Placental epithelial cell (primary cell): ENCODE measurements around the gene F8. TPM values are rescaled to one million over a fixed set of nuclear protein-coding genes. Genes with fewer than 3 reads are reported as not detected.

Experiments used
- small RNA-seq: library from RNA; depleted of rRNA; stranded (forward); fragments of <200 nt; gene quantifications from one replicate; pipeline ENCODE3, GENCODE V24; 2012
- total RNA-seq: library from RNA; depleted of rRNA; stranded (reverse); fragments of >200 nt; gene quantifications from 2 replicates; pipeline ENCODE4 v1.2.3, GENCODE V29; 2012

The F8 gene
- total RNA-seq, result 1.6 and 2.6 TPM in 2 replicates

DNA sequence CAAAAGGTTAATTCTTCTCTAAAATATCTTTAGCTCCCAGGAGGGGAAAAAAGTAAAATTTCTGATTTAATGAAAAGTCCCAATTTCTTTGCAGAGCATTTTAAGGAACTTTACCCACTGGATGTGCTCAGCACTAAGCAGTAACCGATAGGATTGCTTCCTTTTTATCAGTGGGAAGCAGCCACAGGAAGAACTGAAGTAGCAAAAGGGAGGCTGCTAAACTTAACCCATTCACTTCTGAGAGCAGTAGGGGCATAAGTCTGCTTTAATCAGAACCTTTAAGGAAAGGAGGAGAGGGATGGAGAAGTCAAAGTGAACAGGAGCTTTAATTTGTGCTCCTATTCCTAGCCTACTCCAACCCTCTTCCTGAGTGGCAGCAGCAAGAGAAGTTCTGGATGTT is at the start of gene F8:
Gene F8, minus strand, starts transcription at position 139 of the 400 bp plus-strand sequence. CDS start 171 bp downstream, outside the sequence.

DNA sequence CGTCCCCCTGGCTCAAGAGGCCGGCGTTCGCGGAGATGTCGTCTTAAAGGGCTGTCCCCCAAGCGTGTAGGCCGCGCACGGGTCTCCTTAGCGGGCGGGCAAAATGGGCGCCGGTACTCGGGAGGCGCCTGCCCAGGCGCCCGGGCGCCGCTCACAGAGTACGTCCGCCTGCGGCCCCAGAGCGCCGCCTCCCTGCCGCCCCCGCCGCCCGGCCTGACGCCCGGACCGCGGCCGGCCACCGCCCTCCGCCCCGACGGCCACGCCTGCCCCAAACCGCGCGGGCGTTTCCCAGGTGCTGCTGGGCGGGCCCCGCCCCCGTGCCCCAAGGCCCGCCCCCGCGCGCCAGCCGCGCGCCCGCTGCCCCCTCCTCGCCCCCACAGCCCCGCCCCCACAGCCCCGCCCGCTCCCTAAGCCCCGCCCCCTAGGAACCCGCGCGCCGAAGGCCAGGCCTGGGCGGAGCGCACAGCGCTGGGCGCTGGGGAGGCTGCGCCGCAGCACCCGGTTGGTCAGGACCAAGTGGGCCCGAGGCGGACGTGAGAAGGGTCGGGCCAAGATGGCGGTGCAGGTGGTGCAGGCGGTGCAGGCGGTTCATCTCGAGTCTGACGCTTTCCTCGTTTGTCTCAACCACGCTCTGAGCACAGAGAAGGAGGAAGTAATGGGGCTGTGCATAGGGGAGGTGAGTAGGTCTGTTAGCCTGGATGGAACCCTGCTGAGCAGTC is 48.6 kb upstream of the F8 start, which contains the start of the genes BRCC3, CMC4 and MTCP1:
Gene BRCC3, plus strand, starts transcription at position 534 of the 719 bp plus-strand sequence. Its CDS starts 20 bp downstream, at position 554.
Gene CMC4, minus strand, starts transcription at position 162 of the 719 bp plus-strand sequence. CDS start 7,113 bp downstream, outside the sequence.
Gene MTCP1, minus strand, starts transcription at position 162 of the 719 bp plus-strand sequence. CDS start 5,126 bp downstream, outside the sequence.

DNA sequence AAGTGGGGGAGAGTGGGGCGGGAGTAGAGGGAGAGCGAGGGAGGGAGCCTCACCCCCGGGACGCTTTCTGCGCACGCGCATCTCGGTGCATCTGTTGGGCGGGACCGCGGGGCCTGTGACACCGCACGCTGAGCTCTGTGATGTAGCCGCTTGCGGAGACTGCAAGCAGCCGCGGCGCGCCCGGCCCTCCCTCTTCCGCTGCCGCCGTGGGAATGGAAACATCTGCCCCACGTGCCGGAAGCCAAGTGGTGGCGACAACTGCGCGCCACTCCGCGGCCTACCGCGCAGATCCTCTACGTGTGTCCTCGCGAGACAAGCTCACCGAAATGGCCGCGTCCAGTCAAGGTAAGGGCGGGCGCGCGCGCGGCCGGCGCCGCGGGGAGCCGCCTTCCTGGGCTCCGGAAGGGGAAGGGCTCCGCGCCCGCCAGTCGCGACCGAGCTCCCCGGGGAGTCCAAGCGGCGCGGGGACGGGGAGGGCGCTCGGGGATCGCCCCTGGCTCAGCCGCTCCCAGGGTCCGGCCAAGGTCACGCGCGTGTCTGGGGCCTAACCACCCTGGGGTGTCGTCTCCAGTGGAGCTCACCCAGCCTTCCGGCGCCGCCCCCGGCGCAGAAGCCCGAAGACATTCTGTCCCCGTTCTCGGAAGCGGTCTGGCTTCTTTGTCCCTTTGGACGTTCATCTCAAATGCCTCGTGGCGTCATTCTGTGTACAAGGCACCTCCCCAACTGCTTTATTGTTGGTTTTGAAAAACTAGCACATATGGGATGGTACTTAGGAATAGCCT is 4.4 kb upstream of the F8 start, which contains the start of gene FUNDC2:
Gene FUNDC2, plus strand, starts transcription at position 118 of the 782 bp plus-strand sequence. Its CDS starts 95 bp downstream, at position 213.

DNA sequence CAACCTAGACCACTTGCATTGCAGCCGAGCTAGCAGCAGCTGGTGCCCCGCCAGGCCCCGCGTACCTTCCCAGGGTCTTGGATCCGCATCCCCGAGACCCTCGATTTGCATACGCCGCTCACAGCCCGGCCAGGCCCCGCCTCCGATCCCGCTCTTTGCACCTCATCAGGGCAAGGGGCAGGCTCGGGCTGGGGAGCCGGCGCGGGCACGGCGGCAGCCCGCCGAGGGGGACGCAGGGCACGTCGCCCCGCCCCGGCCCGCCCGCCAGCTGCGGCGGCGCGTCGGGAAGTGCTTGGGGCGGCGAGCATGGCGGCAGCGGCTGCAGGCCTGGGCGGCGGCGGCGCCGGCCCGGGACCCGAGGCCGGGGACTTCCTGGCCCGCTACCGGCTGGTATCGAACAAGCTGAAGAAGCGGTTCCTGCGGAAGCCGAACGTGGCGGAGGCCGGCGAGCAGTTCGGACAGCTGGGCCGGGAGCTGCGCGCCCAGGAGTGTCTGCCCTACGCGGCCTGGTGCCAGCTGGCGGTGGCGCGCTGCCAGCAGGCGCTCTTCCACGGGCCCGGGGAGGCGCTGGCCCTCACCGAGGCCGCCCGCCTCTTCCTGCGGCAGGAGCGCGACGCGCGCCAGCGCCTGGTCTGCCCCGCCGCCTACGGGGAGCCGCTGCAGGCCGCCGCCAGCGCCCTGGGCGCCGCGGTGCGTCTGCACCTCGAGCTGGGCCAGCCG is 136.3 kb downstream of the F8 start, which contains the start of gene F8A1:
Gene F8A1, plus strand, starts transcription at position 287 of the 720 bp plus-strand sequence. Its CDS starts 20 bp downstream, at position 307.

DNA sequence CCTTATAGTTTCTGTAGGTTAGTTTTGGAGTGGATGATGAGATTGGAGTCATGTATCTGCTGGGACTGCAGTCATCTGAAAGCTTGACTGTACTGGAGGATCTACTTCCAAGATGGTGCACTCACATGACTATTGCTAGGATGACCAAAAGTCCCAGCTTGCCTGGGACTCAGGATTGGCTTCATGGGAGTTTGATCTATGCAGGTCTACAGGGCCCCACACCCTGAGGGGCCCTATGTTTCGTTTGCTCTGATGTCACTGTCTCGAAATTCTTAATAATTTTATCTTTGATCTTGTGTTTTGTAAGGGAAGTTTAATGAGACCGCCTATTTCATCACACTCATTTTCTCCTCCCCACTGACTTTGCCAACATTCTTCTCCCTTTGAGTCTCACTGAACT is 188.0 kb downstream of the F8 start, which contains the start of gene SMIM9:
Gene SMIM9, minus strand, starts transcription at position 101 of the 400 bp plus-strand sequence. CDS start 3,806 bp downstream, outside the sequence.

DNA sequence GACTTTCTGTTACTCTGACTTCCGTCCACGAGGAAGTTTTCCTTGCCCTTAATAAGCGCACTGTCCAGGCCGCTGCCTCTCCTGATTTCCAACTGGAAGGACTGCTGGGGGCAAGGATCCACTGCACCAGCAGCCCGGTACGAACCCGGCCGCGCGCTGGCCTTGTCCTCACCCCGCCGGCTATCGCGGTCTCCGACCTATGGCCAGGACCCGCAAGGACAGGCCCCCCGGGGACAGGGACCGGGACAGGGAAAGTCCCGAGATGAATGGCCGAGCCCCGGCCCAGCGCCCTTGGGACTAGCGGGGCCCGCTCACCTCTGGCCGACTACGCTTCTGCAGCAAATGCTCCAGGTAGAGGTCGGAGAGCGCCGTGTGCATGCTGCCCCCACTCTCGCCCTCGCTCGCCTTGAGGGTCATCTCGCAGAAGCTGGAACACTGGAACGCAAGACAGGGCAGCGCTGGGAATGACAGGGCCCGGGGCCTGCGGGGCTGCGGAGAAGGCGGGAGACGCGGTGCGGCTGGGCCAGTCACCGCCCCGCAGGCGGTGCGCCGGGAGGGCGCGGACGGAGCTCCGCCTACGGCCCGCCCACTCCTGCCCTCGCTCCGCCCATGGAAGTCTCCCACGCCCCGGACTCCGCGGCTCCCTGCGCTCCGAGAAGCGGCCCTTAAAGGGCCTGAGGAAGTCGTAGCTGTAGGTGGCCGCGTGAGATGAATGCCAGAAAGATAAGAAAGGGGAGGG is 217.4 kb downstream of the F8 start, which contains the start of gene MPP1:
Gene MPP1, minus strand, starts transcription at position 529 of the 739 bp plus-strand sequence. Its CDS starts 112 bp downstream, at position 417.

Small RNA genes lying within 50 kb of the gene (small RNA-seq; reads per million reads assigned to genes)
- not detected for gene MIR1184-1

Other genes starting within 250 kb of the F8 start
- gene MPP1, start 217.2 kb downstream of the F8 start, total RNA-seq, result 6.7 and 9.2 TPM in 2 replicates
- gene SMIM9, start 188.1 kb downstream of the F8 start, total RNA-seq, result not detected in 2 replicates
- 4.3 and 7.9 TPM in 2 replicates for gene F8A1, start 136.4 kb downstream of the F8 start, total RNA-seq
- 36.1 and 42.5 TPM in 2 replicates for gene FUNDC2, start 4.1 kb upstream of the F8 start, total RNA-seq
- gene CMC4, start 48.4 kb upstream of the F8 start, total RNA-seq, result 13.7 and 16.3 TPM in 2 replicates
- gene MTCP1, start 48.4 kb upstream of the F8 start, total RNA-seq, result 1.4 and 17.7 TPM in 2 replicates
- gene BRCC3, start 48.8 kb upstream of the F8 start, total RNA-seq, result 7.5 and 9.9 TPM in 2 replicates
- 24.3 and 46.4 TPM in 2 replicates for gene VBP1, start 193.7 kb upstream of the F8 start, total RNA-seq
- under 0.01 TPM in 1 of 2 replicates, not detected in the other for gene RAB39B, start 241.8 kb upstream of the F8 start, total RNA-seq